ENCODE data around the gene NAGLU. TPM values are rescaled to one million over a fixed set of nuclear protein-coding genes. Genes with fewer than 3 reads are reported as not detected.

Gene NAGLU
- total and polyA plus RNA-seq, 2 experiments from 2014 or later = 12.0 to 31.2 TPM

DNA sequence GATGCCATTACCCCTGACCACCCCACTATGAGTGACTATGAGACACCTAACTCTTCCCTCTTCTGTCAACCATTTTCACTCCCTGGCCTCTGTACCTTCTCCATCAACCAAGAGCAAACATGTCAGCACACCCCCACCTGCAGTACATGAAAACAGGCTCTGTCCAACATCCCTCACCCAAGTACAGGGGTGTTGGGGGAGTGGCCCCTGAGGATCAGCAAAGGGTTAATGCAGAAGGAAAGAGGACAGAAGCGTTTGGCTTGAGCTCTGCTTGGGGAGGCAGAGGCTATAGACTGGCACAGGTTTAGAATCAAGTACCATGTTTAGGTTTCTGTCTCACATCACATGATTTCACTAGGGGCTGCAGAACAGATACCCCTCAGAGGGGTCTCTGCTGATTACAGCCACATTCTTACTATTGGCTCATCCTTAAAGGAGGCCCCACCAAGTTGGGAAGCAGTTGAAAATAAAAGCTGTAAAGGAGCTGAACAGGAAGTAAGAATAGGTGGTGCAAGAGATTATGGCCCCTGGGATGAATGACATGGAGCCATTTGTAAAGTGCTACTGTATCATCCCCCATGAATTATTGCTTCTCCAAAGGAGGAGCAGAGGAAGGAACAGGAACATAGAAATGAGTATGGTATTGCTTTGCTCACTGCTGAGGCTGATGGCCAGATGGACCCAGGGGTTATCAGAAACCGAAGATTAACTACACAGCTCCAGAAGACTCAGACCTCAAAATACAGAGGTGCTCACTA, 43.9 kb downstream of the NAGLU start:
- Mint-ChIP-seq H3K27ac (peak overlapping the region; percentile 33; the same call in 1 of the 2 replicates), H3K36me3 (ENCODE audit: low read depth) (peaks cover 58% of the 10 kb centered on the region), H3K27me3 (ENCODE audit: insufficient read depth, low read depth, poor library complexity) (peaks cover 14% of the 10 kb centered on the region), H3K9me3 (no peaks in the 10 kb centered on the region), H3K4me3 (peak overlapping the region; percentile 26; the same call in 1 of the 3 replicates), H3K4me1 (peaks cover 21% of the 10 kb centered on the region)
- Histone ChIP-seq H3K9me2 (ENCODE audit: insufficient read depth) (no peaks in the 10 kb centered on the region), H3K4me3 (no peak overlapping the region), H2AFZ (no peak overlapping the region), H4K20me1 (replicated peaks; ENCODE audit: insufficient read depth) (0 out of 2 replicates have a peak, but pooled peaks cover 10% of the 10 kb centered on the region), H3K27ac (ENCODE audit: low read depth) (no peak overlapping the region), H3F3A (replicated peaks; ENCODE audit: low read depth) (peaks cover 21% of the 10 kb centered on the region), H3K36me3 (ENCODE audit: insufficient read depth) (peaks cover 16% of the 10 kb centered on the region), H3K27me3 (ENCODE audit: insufficient read depth) (no peaks in the 10 kb centered on the region), H3K4me1 (ENCODE audit: insufficient read depth) (peaks cover 8% of the 10 kb centered on the region), H3K4me2 (no peak overlapping the region), H3K79me2 (replicated peaks; ENCODE audit: insufficient read depth) (peaks cover 17% of the 10 kb centered on the region)
- DNase-seq (ENCODE audit: low spot score) (no peak), ATAC-seq (no peak)
- TF ChIP-seq EZH2 (IDR thresholded peaks at IDR 0.05; ENCODE audit: low read depth, unreplicated experiment) (no peak), ZNF114 (CRISPR knock-in tag; IDR thresholded peaks at IDR 0.05) (no peak)
- TF ChIP-seq, protein P1, sequence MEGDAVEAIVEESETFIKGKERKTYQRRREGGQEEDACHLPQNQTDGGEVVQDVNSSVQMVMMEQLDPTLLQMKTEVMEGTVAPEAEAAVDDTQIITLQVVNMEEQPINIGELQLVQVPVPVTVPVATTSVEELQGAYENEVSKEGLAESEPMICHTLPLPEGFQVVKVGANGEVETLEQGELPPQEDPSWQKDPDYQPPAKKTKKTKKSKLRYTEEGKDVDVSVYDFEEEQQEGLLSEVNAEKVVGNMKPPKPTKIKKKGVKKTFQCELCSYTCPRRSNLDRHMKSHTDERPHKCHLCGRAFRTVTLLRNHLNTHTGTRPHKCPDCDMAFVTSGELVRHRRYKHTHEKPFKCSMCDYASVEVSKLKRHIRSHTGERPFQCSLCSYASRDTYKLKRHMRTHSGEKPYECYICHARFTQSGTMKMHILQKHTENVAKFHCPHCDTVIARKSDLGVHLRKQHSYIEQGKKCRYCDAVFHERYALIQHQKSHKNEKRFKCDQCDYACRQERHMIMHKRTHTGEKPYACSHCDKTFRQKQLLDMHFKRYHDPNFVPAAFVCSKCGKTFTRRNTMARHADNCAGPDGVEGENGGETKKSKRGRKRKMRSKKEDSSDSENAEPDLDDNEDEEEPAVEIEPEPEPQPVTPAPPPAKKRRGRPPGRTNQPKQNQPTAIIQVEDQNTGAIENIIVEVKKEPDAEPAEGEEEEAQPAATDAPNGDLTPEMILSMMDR (conservative IDR thresholded peaks at IDR 0.05; ENCODE audit: low read depth in 2 of 2) = no peak
- TF ChIP-seq, protein P2, sequence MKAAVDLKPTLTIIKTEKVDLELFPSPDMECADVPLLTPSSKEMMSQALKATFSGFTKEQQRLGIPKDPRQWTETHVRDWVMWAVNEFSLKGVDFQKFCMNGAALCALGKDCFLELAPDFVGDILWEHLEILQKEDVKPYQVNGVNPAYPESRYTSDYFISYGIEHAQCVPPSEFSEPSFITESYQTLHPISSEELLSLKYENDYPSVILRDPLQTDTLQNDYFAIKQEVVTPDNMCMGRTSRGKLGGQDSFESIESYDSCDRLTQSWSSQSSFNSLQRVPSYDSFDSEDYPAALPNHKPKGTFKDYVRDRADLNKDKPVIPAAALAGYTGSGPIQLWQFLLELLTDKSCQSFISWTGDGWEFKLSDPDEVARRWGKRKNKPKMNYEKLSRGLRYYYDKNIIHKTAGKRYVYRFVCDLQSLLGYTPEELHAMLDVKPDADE (IDR thresholded peaks at IDR 0.05) = no peak

DNA sequence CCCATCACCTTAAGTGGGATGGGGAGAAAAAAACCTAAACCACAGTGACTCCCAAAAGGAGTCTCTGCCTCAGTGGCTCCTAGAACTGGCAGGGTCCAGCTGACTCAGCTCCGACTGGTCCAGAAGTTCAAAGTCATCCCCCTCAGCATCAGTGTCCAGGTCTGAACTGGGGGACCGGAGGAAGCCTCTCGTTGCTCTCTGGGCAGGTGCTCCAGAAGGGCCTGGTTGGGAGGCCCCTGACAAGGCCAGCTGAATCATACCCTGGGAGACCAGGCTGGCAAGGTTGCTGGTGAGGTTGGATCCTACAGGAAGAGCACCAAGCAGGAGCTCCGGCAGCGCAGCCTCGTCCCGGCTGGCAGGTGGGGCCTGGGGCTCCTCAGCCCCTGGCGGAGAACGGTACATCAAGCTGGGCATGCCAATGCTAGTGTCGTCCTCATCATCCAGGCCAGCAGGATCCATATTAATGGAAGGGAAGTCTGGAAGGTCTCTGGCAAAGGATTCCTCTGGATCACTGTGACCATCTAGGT, 45.8 kb downstream of the NAGLU start:
- H3K9me3 Mint-ChIP-seq = no peaks in the 10 kb centered on the region
- Histone ChIP-seq H3K27me3 (ENCODE audit: insufficient read depth) (no peaks in the 10 kb centered on the region), H3K27ac (ENCODE audit: low read depth) (no peak overlapping the region), H3K36me3 (ENCODE audit: insufficient read depth) (peaks cover 22% of the 10 kb centered on the region), H3K79me2 (replicated peaks; ENCODE audit: insufficient read depth) (peaks cover 2% of the 10 kb centered on the region), H3F3A (replicated peaks; ENCODE audit: low read depth) (peaks cover 12% of the 10 kb centered on the region; the same call in 1 of the 2 replicates), H3K4me3 (no peak overlapping the region), H3K9me2 (ENCODE audit: insufficient read depth) (no peaks in the 10 kb centered on the region), H4K20me1 (replicated peaks; ENCODE audit: insufficient read depth) (0 out of 2 replicates have a peak, but pooled peaks cover 6% of the 10 kb centered on the region), H3K4me2 (no peak overlapping the region), H2AFZ (no peak overlapping the region), H3K4me1 (ENCODE audit: insufficient read depth) (peaks cover 2% of the 10 kb centered on the region)
- peaks cover 48% of the 10 kb centered on the region for H3K36me3 Mint-ChIP-seq (ENCODE audit: low read depth)
- H3K27ac Mint-ChIP-seq = no peak overlapping the region
- H3K4me3 Mint-ChIP-seq = no peak overlapping the region
- DNase-seq (ENCODE audit: low spot score) = no peak
- H3K27me3 Mint-ChIP-seq (ENCODE audit: insufficient read depth, low read depth, poor library complexity) = peaks cover 14% of the 10 kb centered on the region
- peaks cover 9% of the 10 kb centered on the region; the same call in 2 of the 3 replicates for H3K4me1 Mint-ChIP-seq
- no peak for ATAC-seq
- TF ChIP-seq CREB1 (CRISPR knock-in tag; IDR thresholded peaks at IDR 0.05; ENCODE audit: low read depth) = no peak
- no peak for TF ChIP-seq NANOG (IDR thresholded peaks at IDR 0.05; ENCODE audit: borderline replicate concordance)
- TF ChIP-seq, protein P3, sequence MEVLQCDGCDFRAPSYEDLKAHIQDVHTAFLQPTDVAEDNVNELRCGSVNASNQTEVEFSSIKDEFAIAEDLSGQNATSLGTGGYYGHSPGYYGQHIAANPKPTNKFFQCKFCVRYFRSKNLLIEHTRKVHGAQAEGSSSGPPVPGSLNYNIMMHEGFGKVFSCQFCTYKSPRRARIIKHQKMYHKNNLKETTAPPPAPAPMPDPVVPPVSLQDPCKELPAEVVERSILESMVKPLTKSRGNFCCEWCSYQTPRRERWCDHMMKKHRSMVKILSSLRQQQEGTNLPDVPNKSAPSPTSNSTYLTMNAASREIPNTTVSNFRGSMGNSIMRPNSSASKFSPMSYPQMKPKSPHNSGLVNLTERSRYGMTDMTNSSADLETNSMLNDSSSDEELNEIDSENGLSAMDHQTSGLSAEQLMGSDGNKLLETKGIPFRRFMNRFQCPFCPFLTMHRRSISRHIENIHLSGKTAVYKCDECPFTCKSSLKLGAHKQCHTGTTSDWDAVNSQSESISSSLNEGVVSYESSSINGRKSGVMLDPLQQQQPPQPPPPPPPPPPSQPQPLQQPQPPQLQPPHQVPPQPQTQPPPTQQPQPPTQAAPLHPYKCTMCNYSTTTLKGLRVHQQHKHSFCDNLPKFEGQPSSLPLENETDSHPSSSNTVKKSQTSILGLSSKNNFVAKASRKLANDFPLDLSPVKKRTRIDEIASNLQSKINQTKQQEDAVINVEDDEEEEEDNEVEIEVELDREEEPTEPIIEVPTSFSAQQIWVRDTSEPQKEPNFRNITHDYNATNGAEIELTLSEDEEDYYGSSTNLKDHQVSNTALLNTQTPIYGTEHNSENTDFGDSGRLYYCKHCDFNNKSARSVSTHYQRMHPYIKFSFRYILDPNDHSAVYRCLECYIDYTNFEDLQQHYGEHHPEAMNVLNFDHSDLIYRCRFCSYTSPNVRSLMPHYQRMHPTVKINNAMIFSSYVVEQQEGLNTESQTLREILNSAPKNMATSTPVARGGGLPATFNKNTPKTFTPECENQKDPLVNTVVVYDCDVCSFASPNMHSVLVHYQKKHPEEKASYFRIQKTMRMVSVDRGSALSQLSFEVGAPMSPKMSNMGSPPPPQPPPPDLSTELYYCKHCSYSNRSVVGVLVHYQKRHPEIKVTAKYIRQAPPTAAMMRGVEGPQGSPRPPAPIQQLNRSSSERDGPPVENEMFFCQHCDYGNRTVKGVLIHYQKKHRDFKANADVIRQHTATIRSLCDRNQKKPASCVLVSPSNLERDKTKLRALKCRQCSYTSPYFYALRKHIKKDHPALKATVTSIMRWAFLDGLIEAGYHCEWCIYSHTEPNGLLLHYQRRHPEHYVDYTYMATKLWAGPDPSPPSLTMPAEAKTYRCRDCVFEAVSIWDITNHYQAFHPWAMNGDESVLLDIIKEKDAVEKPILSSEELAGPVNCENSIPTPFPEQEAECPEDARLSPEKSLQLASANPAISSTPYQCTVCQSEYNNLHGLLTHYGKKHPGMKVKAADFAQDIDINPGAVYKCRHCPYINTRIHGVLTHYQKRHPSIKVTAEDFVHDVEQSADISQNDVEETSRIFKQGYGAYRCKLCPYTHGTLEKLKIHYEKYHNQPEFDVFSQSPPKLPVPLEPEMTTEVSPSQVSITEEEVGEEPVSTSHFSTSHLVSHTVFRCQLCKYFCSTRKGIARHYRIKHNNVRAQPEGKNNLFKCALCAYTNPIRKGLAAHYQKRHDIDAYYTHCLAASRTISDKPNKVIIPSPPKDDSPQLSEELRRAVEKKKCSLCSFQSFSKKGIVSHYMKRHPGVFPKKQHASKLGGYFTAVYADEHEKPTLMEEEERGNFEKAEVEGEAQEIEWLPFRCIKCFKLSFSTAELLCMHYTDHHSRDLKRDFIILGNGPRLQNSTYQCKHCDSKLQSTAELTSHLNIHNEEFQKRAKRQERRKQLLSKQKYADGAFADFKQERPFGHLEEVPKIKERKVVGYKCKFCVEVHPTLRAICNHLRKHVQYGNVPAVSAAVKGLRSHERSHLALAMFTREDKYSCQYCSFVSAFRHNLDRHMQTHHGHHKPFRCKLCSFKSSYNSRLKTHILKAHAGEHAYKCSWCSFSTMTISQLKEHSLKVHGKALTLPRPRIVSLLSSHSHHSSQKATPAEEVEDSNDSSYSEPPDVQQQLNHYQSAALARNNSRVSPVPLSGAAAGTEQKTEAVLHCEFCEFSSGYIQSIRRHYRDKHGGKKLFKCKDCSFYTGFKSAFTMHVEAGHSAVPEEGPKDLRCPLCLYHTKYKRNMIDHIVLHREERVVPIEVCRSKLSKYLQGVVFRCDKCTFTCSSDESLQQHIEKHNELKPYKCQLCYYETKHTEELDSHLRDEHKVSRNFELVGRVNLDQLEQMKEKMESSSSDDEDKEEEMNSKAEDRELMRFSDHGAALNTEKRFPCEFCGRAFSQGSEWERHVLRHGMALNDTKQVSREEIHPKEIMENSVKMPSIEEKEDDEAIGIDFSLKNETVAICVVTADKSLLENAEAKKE (CRISPR knock-in tag; IDR thresholded peaks at IDR 0.05) = no peak
- TF ChIP-seq ZNF331 (CRISPR knock-in tag; IDR thresholded peaks at IDR 0.05; ENCODE audit: low read depth) = no peak
- TF ChIP-seq POLR2AphosphoS5 (IDR thresholded peaks at IDR 0.05; ENCODE audit: low read depth) = no peak
